Measurements from ENCODE around the gene AP1S2. TPM values are rescaled to one million over a fixed set of nuclear protein-coding genes. Genes with fewer than 3 reads are reported as not detected.
A peak's percentile ranks its signal among the peaks of the same experiment; 100 is the strongest.

The AP1S2 gene
- total RNA-seq, 1 donor from 2014 or later = 89.4 TPM

DNA sequence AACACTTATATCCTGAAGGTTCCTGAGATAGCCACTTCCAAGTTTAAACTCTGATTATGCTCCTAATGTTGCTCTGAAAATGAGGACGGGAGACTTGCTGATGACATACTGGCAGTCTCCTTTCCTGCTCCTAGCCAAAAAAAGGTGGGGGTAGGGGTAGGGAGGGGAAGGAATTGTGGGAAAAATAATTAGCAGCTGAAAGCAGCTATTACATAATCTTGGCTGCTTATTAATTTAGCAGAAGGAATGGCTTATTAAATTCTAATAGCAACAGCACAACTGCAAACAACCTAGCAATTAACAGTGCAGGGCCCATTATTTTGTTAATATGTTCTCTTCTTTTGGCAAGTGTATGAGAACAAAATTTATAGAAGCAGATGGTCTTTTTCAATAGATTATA lies 2.0 kb upstream of the AP1S2 start:
- peaks cover 7% of the 10 kb centered on the region for H3K4me1 Mint-ChIP-seq (ENCODE audit: low read depth, unreplicated experiment)
- peak overlapping the region; percentile 71 for H3K4me3 Mint-ChIP-seq (ENCODE audit: unreplicated experiment)
- peaks cover 1% of the 10 kb centered on the region for H3K27me3 Mint-ChIP-seq (ENCODE audit: unreplicated experiment)
- H3K9me3 Mint-ChIP-seq (ENCODE audit: unreplicated experiment) = peaks cover 5% of the 10 kb centered on the region
- TF ChIP-seq CTCF (IDR thresholded peaks at IDR 0.05; ENCODE audit: partially characterized antibody, unreplicated experiment) = no peak
- H3K36me3 Mint-ChIP-seq (ENCODE audit: unreplicated experiment) = no peaks in the 10 kb centered on the region
- DNase-seq = no peak
- H3K27ac Mint-ChIP-seq (ENCODE audit: unreplicated experiment) = peak overlapping the region; percentile 74

DNA sequence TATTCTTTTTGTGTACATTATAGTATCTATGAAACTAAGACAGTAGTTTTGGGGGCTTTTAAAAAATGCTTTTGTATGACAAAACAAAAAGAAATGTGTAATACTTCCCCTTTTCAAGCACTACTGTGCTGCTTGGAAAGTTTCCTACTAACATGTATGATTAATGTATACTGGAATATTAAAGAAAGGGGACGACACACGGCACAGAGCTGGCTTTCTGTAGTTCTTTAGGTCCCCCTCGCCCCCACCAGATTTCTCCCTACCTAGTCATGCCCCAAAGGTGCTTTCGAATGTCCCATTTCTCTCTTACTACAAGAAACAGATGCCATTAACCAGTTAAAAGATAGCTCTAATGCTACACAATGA lies 1.6 kb upstream of the AP1S2 start:
- Mint-ChIP-seq H3K27me3 (ENCODE audit: unreplicated experiment) (peaks cover 1% of the 10 kb centered on the region), H3K4me1 (ENCODE audit: low read depth, unreplicated experiment) (peaks cover 7% of the 10 kb centered on the region), H3K9me3 (ENCODE audit: unreplicated experiment) (peaks cover 5% of the 10 kb centered on the region), H3K27ac (ENCODE audit: unreplicated experiment) (peak overlapping the region; percentile 74), H3K36me3 (ENCODE audit: unreplicated experiment) (no peaks in the 10 kb centered on the region), H3K4me3 (ENCODE audit: unreplicated experiment) (peak overlapping the region; percentile 71)
- TF ChIP-seq CTCF (IDR thresholded peaks at IDR 0.05; ENCODE audit: partially characterized antibody, unreplicated experiment) = no peak
- DNase-seq = no peak

- peaks cover 5% of the 10 kb centered on the region for H3K9me3 Mint-ChIP-seq (ENCODE audit: unreplicated experiment)
- DNase-seq = no peak
- H3K36me3 Mint-ChIP-seq (ENCODE audit: unreplicated experiment) = no peaks in the 10 kb centered on the region
- H3K27me3 Mint-ChIP-seq (ENCODE audit: unreplicated experiment) = peaks cover 1% of the 10 kb centered on the region
- H3K4me3 Mint-ChIP-seq (ENCODE audit: unreplicated experiment) = peak overlapping the region; percentile 94
- peak overlapping the region; percentile 88 for H3K27ac Mint-ChIP-seq (ENCODE audit: unreplicated experiment)
- no peak for TF ChIP-seq CTCF (IDR thresholded peaks at IDR 0.05; ENCODE audit: partially characterized antibody, unreplicated experiment)
- peaks cover 7% of the 10 kb centered on the region for H3K4me1 Mint-ChIP-seq (ENCODE audit: low read depth, unreplicated experiment)
These were observed 1.1 kb upstream of the AP1S2 start for GRCh38 chrX:15855568-15856221.

- no peaks in the 10 kb centered on the region for H3K36me3 Mint-ChIP-seq (ENCODE audit: unreplicated experiment)
- H3K27ac Mint-ChIP-seq (ENCODE audit: unreplicated experiment) = peak overlapping the region; percentile 52
- H3K4me3 Mint-ChIP-seq (ENCODE audit: unreplicated experiment) = peak overlapping the region; percentile 88
These were observed 445 bp downstream of the AP1S2 start for GRCh38 chrX:15854080-15854655.

More at GRCh38 chrX:15854080-15854655, 445 bp downstream of the AP1S2 start:
- Mint-ChIP-seq H3K9me3 (ENCODE audit: unreplicated experiment) (peaks cover 8% of the 10 kb centered on the region), H3K4me1 (ENCODE audit: low read depth, unreplicated experiment) (peaks cover 13% of the 10 kb centered on the region), H3K27me3 (ENCODE audit: unreplicated experiment) (peaks cover 1% of the 10 kb centered on the region)
- TF ChIP-seq CTCF (IDR thresholded peaks at IDR 0.05; ENCODE audit: partially characterized antibody, unreplicated experiment) = no peak
- peak; percentile 62 for DNase-seq

Measured in glutamatergic neuron (in vitro differentiated cells).